Ovary (tissue), 9 donors: ENCODE results near the gene SLC29A4. TPM values are rescaled to one million over a fixed set of nuclear protein-coding genes. Genes with fewer than 3 reads are reported as not detected.
"Not testable (repeated sequence)": the region's sequence is repeated elsewhere in the genome, so short reads cannot be mapped to it uniquely, and the experiment has no call there.

Source experiments
- DNase-seq, 5 donors: peaks; one replicate each; pipeline ENCODE4 v3.0.0-alpha.2; 2019 to 2020
- H3K27ac ChIP-seq, 2 donors: fragments of 200-600 bp; one replicate each; pipeline versions ENCODE4 v1.5.1 to v1.8.0; 2019 to 2022
- H3K27me3 ChIP-seq: fragments of 200-600 bp; one replicate; pipeline ENCODE4 v1.8.0; 2022
- H3K36me3 ChIP-seq: fragments of 200-600 bp; sonication (generic); one replicate; pipeline ENCODE4 v1.5.1; 2019
- H3K4me1 ChIP-seq: one replicate; pipeline ENCODE4 v1.8.1; 2013; ENCODE audit warnings: mild to moderate bottlenecking, moderate library complexity; ENCODE audit not compliant: insufficient read depth
- H3K4me3 ChIP-seq: fragments of 200-600 bp; sonication (generic); one replicate; pipeline ENCODE4 v1.5.1; 2017
- H3K9me3 ChIP-seq, 2 donors: fragments of 200-600 bp in 1 of 2; sonication (generic) in 1 of 2; one replicate each; pipeline versions ENCODE4 v1.5.1 to v1.8.1; 2013 to 2019; ENCODE audit warnings: mild to moderate bottlenecking in 1 of 2, moderate library complexity in 1 of 2
- CTCF ChIP-seq, 3 donors: fragments of 450-650 bp in 2 of 3; fragments of 200-600 bp in 1 of 3; IDR thresholded peaks; one replicate each; pipeline versions ENCODE4 v1.5.1 to v1.8.0; 2016 to 2022; ENCODE audit warnings: antibody characterized with exemption in 3 of 3, mild to moderate bottlenecking in 1 of 3
- EP300 ChIP-seq: sonication (generic); formaldehyde crosslinking; IDR thresholded peaks from one replicate; pipeline ENCODE4 v1.6.1; 2017; ENCODE audit warnings: antibody characterized with exemption
- POLR2A ChIP-seq: fragments of 450-650 bp; IDR thresholded peaks from one replicate; pipeline ENCODE4 v1.6.1; 2017; ENCODE audit warnings: antibody characterized with exemption, mild to moderate bottlenecking, moderate library complexity
- WGBS, 3 donors: extraction: QIAGEN DNeasy Blood & Tissue Kit in 1 of 3; methylation state at CpG; one replicate each; pipeline versions ENCODE4 v1.1.5 to v1.1.7; 2013 to 2017; 5-methylcytosine and 5-hydroxymethylcytosine counted together
- intact Hi-C, 4 donors: fragments of 100-400 bp; cut with DNase I; formaldehyde crosslinking; loops; one replicate each; pipeline versions ENCODE4 v1.11.0 to v1.15.1; 2022 to 2023
- polyA plus RNA-seq, 2 donors: library from polyadenylated mRNA; stranded (reverse); fragments of 200-250 nt in 1 of 2; fragments of 350-450 nt in 1 of 2; fragmentation: Illumina TruSeq in 1 of 2; extraction: RNeasy Lipid Tissue Mini Kit (QIAGEN cat#74804) in 1 of 2; gene quantifications; one replicate each; pipeline ENCODE4 v1.2.3, GENCODE V29; 2013 to 2014
- total RNA-seq, 7 donors: library from RNA; depleted of rRNA in 2 of 7; stranded (reverse); fragments of >200 nt in 2 of 7; fragmentation: NEBNext Ultra II Directional in 3 of 7; extraction: Animal tissue kit (Norgen Biotek cat#: 25700) in 3 of 7; gene quantifications; one replicate each; pipeline versions ENCODE4 v1.1.0 to v1.2.4, GENCODE V29; 2016 to 2023
- donor health status: DM: no; HTN: no; CAD: no; lungs with moderate emphysema.
- donor health status: DM: no; HTN: no; CAD: no.
- donor health status: Bipolar disorder and iron deficiency.
- donor health status: DM: yes; HTN: yes; CAD: no.
- donor health status: DM: no; HTN: no; CAD: no.
- donor health status: DM: yes; HTN: yes; CAD: no.

The SLC29A4 gene
- total and polyA plus RNA-seq, 9 donors = 1.1 to 9.9 (median 2.2) TPM

- Histone ChIP-seq H3K27me3 (no peaks in the 10 kb centered on the region), H3K27ac (no peak overlapping the region), H3K4me3 (no peak overlapping the region), H3K9me3 (no peaks in the 10 kb centered on the region), H3K36me3 (no peaks in the 10 kb centered on the region), H3K4me1 (peaks cover 6% of the 10 kb centered on the region)
- DNase-seq = no peak
- intact Hi-C loops = loop anchor here in 2 of 4 donors (5.0 to 10.0 kb wide), 3 partner anchors 112 to 212 kb away; no protein-coding TSS in a partner anchor
- 87 to 88% (median 87%) methylated on average over 12 of the region's 12 CpGs for WGBS, 3 donors
- TF ChIP-seq CTCF (IDR thresholded peaks at IDR 0.05) (no peak), POLR2A (no peak), EP300 (no peak)
These were observed 39.5 kb upstream of the SLC29A4 start for GRCh38 chr7:5243261-5243660.

- Histone ChIP-seq H3K9me3 (no peaks in the 10 kb centered on the region), H3K27ac (peak overlapping the region in 1 of 2 donors; percentile 86), H3K4me1 (no peaks in the 10 kb centered on the region), H3K27me3 (no peaks in the 10 kb centered on the region), H3K4me3 (no peak overlapping the region), H3K36me3 (no peaks in the 10 kb centered on the region)
- intact Hi-C loops = loop anchor here in 2 of 4 donors (10.0 kb wide), 2 partner anchors 106 to 206 kb away; no protein-coding TSS in a partner anchor
- no peak for TF ChIP-seq EP300
- TF ChIP-seq POLR2A = no peak
- TF ChIP-seq CTCF (IDR thresholded peaks at IDR 0.05) = no peak
- DNase-seq = peak; percentile 86 to 92 (median 91)
- WGBS, 3 donors = 10 to 27% (median 19%) methylated on average over 25 to 31 of the region's 31 CpGs
These were observed 34.4 kb upstream of the SLC29A4 start for GRCh38 chr7:5248201-5248885.

GRCh38 chr7:5250787-5251186 lies 32.0 kb upstream of the SLC29A4 start:
- H3K4me1 ChIP-seq, H3K9me3 ChIP-seq, H3K4me3 ChIP-seq, H3K36me3 ChIP-seq, H3K27ac ChIP-seq, intact Hi-C loops, DNase-seq, H3K27me3 ChIP-seq: not testable (repeated sequence)
- 88 to 90% (median 89%) methylated on average over 8 of the region's 8 CpGs for WGBS, 3 donors

- H3K4me3 ChIP-seq, H3K9me3 ChIP-seq, H3K4me1 ChIP-seq, DNase-seq, H3K27me3 ChIP-seq, intact Hi-C loops, H3K36me3 ChIP-seq, H3K27ac ChIP-seq: not testable (repeated sequence)
- 46 to 53% (median 50%) methylated on average over 14 of the region's 14 CpGs for WGBS, 3 donors
These were observed 29.2 kb upstream of the SLC29A4 start for GRCh38 chr7:5253529-5253928.

GRCh38 chr7:5254371-5254770 lies 28.4 kb upstream of the SLC29A4 start:
- H3K9me3 ChIP-seq, DNase-seq, H3K4me1 ChIP-seq, H3K4me3 ChIP-seq, H3K27me3 ChIP-seq, H3K27ac ChIP-seq, intact Hi-C loops, H3K36me3 ChIP-seq: not testable (repeated sequence)
- 84 to 91% (median 89%) methylated on average over 9 of the region's 9 CpGs for WGBS, 3 donors

GRCh38 chr7:5255832-5256231 lies 26.9 kb upstream of the SLC29A4 start:
- DNase-seq = no peak
- TF ChIP-seq EP300 = no peak
- TF ChIP-seq POLR2A = no peak
- no peak for TF ChIP-seq CTCF (IDR thresholded peaks at IDR 0.05)
- intact Hi-C loops = no loop called here
- no peaks in the 10 kb centered on the region for H3K27me3 ChIP-seq
- no peaks in the 10 kb centered on the region for H3K4me1 ChIP-seq
- no peaks in the 10 kb centered on the region for H3K9me3 ChIP-seq
- 46 to 66% (median 50%) methylated on average over 3 of the region's 3 CpGs for WGBS, 3 donors
- H3K27ac ChIP-seq = no peak overlapping the region
- no peaks in the 10 kb centered on the region for H3K36me3 ChIP-seq
- no peak overlapping the region for H3K4me3 ChIP-seq

GRCh38 chr7:5260530-5261068 lies 22.1 kb upstream of the SLC29A4 start:
- H3K36me3 ChIP-seq, H3K4me3 ChIP-seq, DNase-seq, H3K27me3 ChIP-seq, H3K4me1 ChIP-seq, H3K9me3 ChIP-seq, H3K27ac ChIP-seq, intact Hi-C loops: not testable (repeated sequence)
- WGBS, 3 donors = 91 to 94% (median 93%) methylated on average over 15 of the region's 15 CpGs

GRCh38 chr7:5263066-5263465 lies 19.7 kb upstream of the SLC29A4 start:
- intact Hi-C loops, H3K9me3 ChIP-seq, H3K27ac ChIP-seq, H3K27me3 ChIP-seq, H3K4me1 ChIP-seq, DNase-seq, H3K36me3 ChIP-seq, H3K4me3 ChIP-seq: not testable (repeated sequence)
- 79 to 86% (median 84%) methylated on average over 10 of the region's 10 CpGs for WGBS, 3 donors
